HCT116 (cell line): ENCODE results near the gene UBE2L5. TPM values are rescaled to one million over a fixed set of nuclear protein-coding genes. Genes with fewer than 3 reads are reported as not detected.

Experiments used
- ATAC-seq: fragments of 200-7000 bp; cut with Tn5 transposase; 2 replicates; pipeline ENCODE4 v1.9.1; 2020; ENCODE audit warnings: mild to moderate bottlenecking, moderate library complexity
- BruUV-seq: library from RNA; stranded (reverse); fragments of 400-500 nt; replicated peaks from 2 replicates; lab custom pipeline; 2021; lab: Mats Ljungman, UMichigan
- CTCF ChIA-PET: fragments of 300-600 bp; sonication (Branson Sonifier 250); formaldehyde crosslinking; loops from one replicate; lab custom pipeline; 2021; ENCODE audit warnings: antibody characterized with exemption; lab: Charles Lee
- POLR2A ChIA-PET: fragments of 300-600, 350-600 bp; sonication (Branson Sonifier 250); formaldehyde crosslinking; loops from one replicate; lab custom pipeline; 2021; ENCODE audit warnings: antibody characterized with exemption; lab: Charles Lee
- RAD21 ChIA-PET, 2 experiments: fragments of 300-600 bp; sonication (Branson Sonifier 250); formaldehyde crosslinking; loops; one replicate each; lab custom pipeline; 2023; ENCODE audit warnings: low total read pairs in 2 of 2; ENCODE audit not compliant: uncharacterized antibody in 2 of 2, unreplicated experiment in 2 of 2, low non-redundant PET in 1 of 2; lab: Charles Lee
- DNase-seq: peaks from one replicate; pipeline ENCODE4 v3.0.0-alpha.2; 2010; ENCODE audit warnings: low read depth, low spot score
- H2AFZ ChIP-seq: fragments of 200-600 bp; shearing (Covaris generic), sonication (generic); 2 replicates; pipeline ENCODE4 v1.6.1; 2017; ENCODE audit warnings: low read depth, mixed run types, mixed read lengths, antibody characterized with exemption, low read length; ENCODE audit not compliant: poor library complexity, severe bottlenecking
- H3K27ac ChIP-seq: 2 replicates; pipeline ENCODE4 v1.5.1; 2012; ENCODE audit warnings: low read depth, low read length
- H3K27me3 ChIP-seq: fragments of 200-600 bp; sonication (generic); 2 replicates; pipeline ENCODE4 v1.6.1; 2016; ENCODE audit warnings: mixed run types, low read length, mixed read lengths; ENCODE audit not compliant: insufficient read depth
- H3K36me3 ChIP-seq, 2 experiments: fragments of 200-500 bp in 1 of 2; fragments of 200-600 bp in 1 of 2; sonication (Bioruptor generic) in 1 of 2; sonication (generic) in 1 of 2; 2 replicates each; pipeline versions ENCODE4 v1.5.1 to v1.6.1; 2014 to 2016; ENCODE audit warnings: low read length in 2 of 2, inconsistent platforms in 1 of 2, mixed read lengths in 1 of 2, mixed run types in 1 of 2; ENCODE audit not compliant: insufficient read depth in 2 of 2, control insufficient read depth in 1 of 2
- H3K4me1 ChIP-seq, 2 experiments: fragments of 200-600 bp in 1 of 2; sonication (generic) in 1 of 2; 2 replicates each; pipeline versions ENCODE4 v1.5.1 to v1.6.1; 2012 to 2017; ENCODE audit warnings: low read length in 2 of 2, inconsistent platforms in 1 of 2, mild to moderate bottlenecking in 1 of 2, mixed read lengths in 1 of 2, mixed run types in 1 of 2, moderate library complexity in 1 of 2; ENCODE audit not compliant: insufficient read depth in 2 of 2, control insufficient read depth in 1 of 2
- H3K4me2 ChIP-seq: fragments of 200-600 bp; sonication (generic); 2 replicates; pipeline ENCODE4 v1.6.1; 2017; ENCODE audit warnings: mixed run types, low read length, mixed read lengths
- H3K4me3 ChIP-seq, 2 experiments: fragments of 200-600 bp in 1 of 2; sonication (generic) in 1 of 2; replicated peaks in 1 of 2; 2 replicates each; pipeline ENCODE4 v1.5.1; 2011 to 2016; ENCODE audit warnings: low read length in 2 of 2, control low read depth in 1 of 2, low read depth in 1 of 2, mild to moderate bottlenecking in 1 of 2, mixed read lengths in 1 of 2, mixed run types in 1 of 2
- H3K79me2 ChIP-seq: fragments of 200-600 bp; sonication (generic); 2 replicates; pipeline ENCODE4 v1.6.1; 2017; ENCODE audit warnings: mild to moderate bottlenecking, mixed run types, low read length, moderate library complexity, mixed read lengths; ENCODE audit not compliant: insufficient read depth
- H3K9ac ChIP-seq: fragments of 200-600 bp; sonication (generic); 2 replicates; pipeline ENCODE4 v1.6.1; 2016; ENCODE audit warnings: low read length, mixed read lengths
- H3K9me2 ChIP-seq: fragments of 200-600 bp; sonication (generic), shearing (Covaris generic); 2 replicates; pipeline ENCODE4 v1.6.1; 2017; ENCODE audit warnings: mixed run types, mild to moderate bottlenecking, moderate library complexity; ENCODE audit not compliant: insufficient read depth
- H3K9me3 ChIP-seq, 2 experiments: fragments of 200-500 bp in 1 of 2; fragments of 200-600 bp in 1 of 2; sonication (Bioruptor generic) in 1 of 2; sonication (generic) in 1 of 2; 2 replicates each; pipeline ENCODE4 v1.6.1; 2014 to 2017; ENCODE audit warnings: low read length in 2 of 2, mixed read lengths in 2 of 2, inconsistent platforms in 1 of 2, low read depth in 1 of 2, mild to moderate bottlenecking in 1 of 2, mixed run types in 1 of 2, moderate library complexity in 1 of 2; ENCODE audit not compliant: control insufficient read depth in 1 of 2, insufficient read depth in 1 of 2
- H4K20me1 ChIP-seq: fragments of 200-600 bp; sonication (generic), shearing (Covaris generic); 2 replicates; pipeline ENCODE4 v1.6.1; 2017; ENCODE audit warnings: mixed run types, mild to moderate bottlenecking, moderate library complexity; ENCODE audit not compliant: insufficient read depth
- EGR1 ChIP-seq: IDR thresholded peaks from 2 replicates; pipeline ENCODE4 v1.6.1; 2012; ENCODE audit warnings: low read depth
- EZH2phosphoT487 ChIP-seq: fragments of 200-600 bp; IDR thresholded peaks from 2 replicates; pipeline ENCODE4 v1.6.1; 2018; ENCODE audit warnings: antibody characterized with exemption, borderline replicate concordance
- POLR2A ChIP-seq: IDR thresholded peaks from 2 replicates; pipeline ENCODE4 v1.7.0; 2011; ENCODE audit warnings: borderline replicate concordance; ENCODE audit not compliant: insufficient read depth, insufficient read length; ENCODE audit errors: extremely low read depth
- POLR2AphosphoS5 ChIP-seq: IDR thresholded peaks from 2 replicates; pipeline ENCODE4 v1.6.1; 2011; ENCODE audit warnings: mild to moderate bottlenecking, low read depth, low read length, moderate library complexity
- RAD21 ChIP-seq: IDR thresholded peaks from 2 replicates; pipeline ENCODE4 v1.6.1; 2012; ENCODE audit warnings: low read depth, mild to moderate bottlenecking
- SIN3A ChIP-seq: IDR thresholded peaks from 2 replicates; pipeline ENCODE4 v1.6.1; 2012; ENCODE audit warnings: low read depth
- SRF ChIP-seq: IDR thresholded peaks from 2 replicates; pipeline ENCODE4 v1.6.1; 2012; ENCODE audit warnings: low read depth
- ZBTB33 ChIP-seq: IDR thresholded peaks from 2 replicates; pipeline ENCODE4 v1.6.1; 2011; ENCODE audit warnings: mild to moderate bottlenecking, low read length, moderate library complexity; ENCODE audit not compliant: insufficient replicate concordance; ENCODE audit errors: extremely low read depth
- intact Hi-C: fragments of 100-400 bp; cut with micrococcal nuclease; formaldehyde crosslinking; loops from 2 replicates; pipeline ENCODE4 v1.10.0; 2022
- total RNA-seq: library from RNA; stranded (reverse); gene quantifications from one replicate; pipeline ENCODE4 v1.2.1, GENCODE V29; 2021; ENCODE audit not compliant: unreplicated experiment
- TF ChIP-seq, protein P1 (sequence below): IDR thresholded peaks from 2 replicates; pipeline ENCODE4 v1.6.1; 2012
- TF ChIP-seq, protein P2 (sequence below), 3 experiments: fragments of 200-600 bp in 1 of 3; sonication (generic) in 1 of 3; IDR thresholded peaks in 2 of 3; conservative IDR thresholded peaks in 1 of 3; 2 replicates each; pipeline ENCODE4 v1.5.1; 2012 to 2017; ENCODE audit warnings: low read depth in 2 of 3, low read length in 2 of 3, antibody characterized with exemption in 1 of 3, borderline replicate concordance in 1 of 3, control low read depth in 1 of 3, mild to moderate bottlenecking in 1 of 3, mixed read lengths in 1 of 3, mixed run types in 1 of 3, moderate library complexity in 1 of 3; ENCODE audit not compliant: insufficient read depth in 1 of 3

The UBE2L5 gene
- total RNA-seq, 1 experiment from 2014 or later = 0.15 TPM

- H3K9ac ChIP-seq = no peak overlapping the region
- ChIA-PET POLR2A (no interaction called here), RAD21 (no interaction called here), CTCF (no interaction called here)
- intact Hi-C loops = no loop called here
- TF ChIP-seq EZH2phosphoT487 = no peak
- no peak for TF ChIP-seq RAD21
- TF ChIP-seq POLR2A = no peak
- TF ChIP-seq ZBTB33 = no peak
- TF ChIP-seq EGR1 = no peak
- TF ChIP-seq, protein P1, sequence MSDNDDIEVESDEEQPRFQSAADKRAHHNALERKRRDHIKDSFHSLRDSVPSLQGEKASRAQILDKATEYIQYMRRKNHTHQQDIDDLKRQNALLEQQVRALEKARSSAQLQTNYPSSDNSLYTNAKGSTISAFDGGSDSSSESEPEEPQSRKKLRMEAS = no peak
- TF ChIP-seq POLR2AphosphoS5 = no peak
- no peak for TF ChIP-seq SIN3A
- TF ChIP-seq, protein P2, sequence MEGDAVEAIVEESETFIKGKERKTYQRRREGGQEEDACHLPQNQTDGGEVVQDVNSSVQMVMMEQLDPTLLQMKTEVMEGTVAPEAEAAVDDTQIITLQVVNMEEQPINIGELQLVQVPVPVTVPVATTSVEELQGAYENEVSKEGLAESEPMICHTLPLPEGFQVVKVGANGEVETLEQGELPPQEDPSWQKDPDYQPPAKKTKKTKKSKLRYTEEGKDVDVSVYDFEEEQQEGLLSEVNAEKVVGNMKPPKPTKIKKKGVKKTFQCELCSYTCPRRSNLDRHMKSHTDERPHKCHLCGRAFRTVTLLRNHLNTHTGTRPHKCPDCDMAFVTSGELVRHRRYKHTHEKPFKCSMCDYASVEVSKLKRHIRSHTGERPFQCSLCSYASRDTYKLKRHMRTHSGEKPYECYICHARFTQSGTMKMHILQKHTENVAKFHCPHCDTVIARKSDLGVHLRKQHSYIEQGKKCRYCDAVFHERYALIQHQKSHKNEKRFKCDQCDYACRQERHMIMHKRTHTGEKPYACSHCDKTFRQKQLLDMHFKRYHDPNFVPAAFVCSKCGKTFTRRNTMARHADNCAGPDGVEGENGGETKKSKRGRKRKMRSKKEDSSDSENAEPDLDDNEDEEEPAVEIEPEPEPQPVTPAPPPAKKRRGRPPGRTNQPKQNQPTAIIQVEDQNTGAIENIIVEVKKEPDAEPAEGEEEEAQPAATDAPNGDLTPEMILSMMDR (IDR thresholded peaks at IDR 0.05 in 2 of 3, conservative IDR thresholded peaks at IDR 0.05 in 1 of 3; ENCODE audit: borderline replicate concordance in 1 of 3, insufficient read depth in 1 of 3, low read depth in 2 of 3, low read length in 2 of 3) = no peak
- no peak for TF ChIP-seq SRF
- no peaks in the 10 kb centered on the region for H3K79me2 ChIP-seq
- no peak overlapping the region for H2AFZ ChIP-seq
- no peaks in the 10 kb centered on the region for H4K20me1 ChIP-seq
- H3K27ac ChIP-seq = no peak overlapping the region
- DNase-seq = no peak
- ATAC-seq = peak; percentile 47
- H3K9me3 ChIP-seq = no peaks in the 10 kb centered on the region
- peaks cover 6 to 15% of the 10 kb centered on the region in 2 experiments; a peak in 3 of 4 replicates for H3K4me1 ChIP-seq
- no peaks in the 10 kb centered on the region for H3K27me3 ChIP-seq
- no TSS peak for BruUV-seq
- no peaks in the 10 kb centered on the region for H3K36me3 ChIP-seq
- peak overlapping the region; percentile 20; the same call in 1 of the 2 replicates for H3K4me2 ChIP-seq
- H3K4me3 ChIP-seq = no peak overlapping the region
- no peaks in the 10 kb centered on the region for H3K9me2 ChIP-seq
Observed at GRCh38 chr13:30376426-30377311, 45.6 kb upstream of the UBE2L5 start.
